HT1080 (cell line): ENCODE data around the gene PTPRG. TPM values are rescaled to one million over a fixed set of nuclear protein-coding genes. Genes with fewer than 3 reads are reported as not detected.

ENCODE experiments used
- DNase-seq: peaks from one replicate; pipeline ENCODE4 v3.0.0-alpha.2; 2015; ENCODE audit warnings: low read depth
- total RNA-seq: library from RNA; depleted of rRNA; stranded (reverse); fragments of >200 nt; shearing (Covaris generic); gene quantifications from 2 replicates; pipeline ENCODE4 v1.2.3, GENCODE V29; 2014

The PTPRG gene
- total RNA-seq, 1 experiment from 2014 or later, result 41.1 TPM

GRCh38 chr3:61946570-61947324 lies 385.4 kb downstream of the PTPRG start:
- DNase-seq, result no peak

- DNase-seq, result no peak
These were observed 386.1 kb downstream of the PTPRG start for GRCh38 chr3:61947456-61947855.

- DNase-seq, result no peak
These were observed 387.4 kb downstream of the PTPRG start for GRCh38 chr3:61948699-61949305.

- peak; percentile 36 for DNase-seq
These were observed 392.7 kb downstream of the PTPRG start for GRCh38 chr3:61954097-61954540.

- no peak for DNase-seq
These were observed 394.1 kb downstream of the PTPRG start for GRCh38 chr3:61955483-61955882.

GRCh38 chr3:61956236-61956635 lies 394.9 kb downstream of the PTPRG start:
- peak; percentile 67 for DNase-seq

- DNase-seq, result no peak
These were observed 395.9 kb downstream of the PTPRG start for GRCh38 chr3:61957259-61957658.

GRCh38 chr3:61960976-61961375 lies 399.6 kb downstream of the PTPRG start:
- DNase-seq, result peak; percentile 11

GRCh38 chr3:61961900-61962299 lies 400.5 kb downstream of the PTPRG start:
- no peak for DNase-seq

- DNase-seq, result peak; percentile 63
These were observed 403.2 kb downstream of the PTPRG start for GRCh38 chr3:61964566-61964965.

- DNase-seq, result no peak
These were observed 404.4 kb downstream of the PTPRG start for GRCh38 chr3:61965770-61966131.

- DNase-seq, result peak; percentile 69
These were observed 404.8 kb downstream of the PTPRG start for GRCh38 chr3:61966200-61966599.

GRCh38 chr3:61967019-61967418 lies 405.6 kb downstream of the PTPRG start:
- DNase-seq, result no peak

GRCh38 chr3:61967937-61968336 lies 406.6 kb downstream of the PTPRG start:
- no peak for DNase-seq

- DNase-seq, result no peak
These were observed 413.3 kb downstream of the PTPRG start for GRCh38 chr3:61974662-61975061.

GRCh38 chr3:61975199-61975598 lies 413.8 kb downstream of the PTPRG start:
- no peak for DNase-seq

- DNase-seq, result no peak
These were observed 414.6 kb downstream of the PTPRG start for GRCh38 chr3:61975936-61976335.

- DNase-seq, result no peak
These were observed 417.4 kb downstream of the PTPRG start for GRCh38 chr3:61978460-61979419.

GRCh38 chr3:61979638-61980037 lies 418.3 kb downstream of the PTPRG start:
- DNase-seq, result peak; percentile 46

- DNase-seq, result no peak
These were observed 418.7 kb downstream of the PTPRG start for GRCh38 chr3:61980041-61980440.

GRCh38 chr3:61981060-61981459 lies 419.7 kb downstream of the PTPRG start:
- peak; percentile 42 for DNase-seq

GRCh38 chr3:61983479-61983878 lies 422.1 kb downstream of the PTPRG start:
- no peak for DNase-seq
